OCI-LY1 (cell line): ENCODE measurements around the gene KLK4.

Experiments
- H2AFZ ChIP-seq: fragments of 200-600 bp; sonication (generic), shearing (Covaris generic); 2 replicates; pipeline ENCODE4 v1.6.0; 2014; ENCODE audit warnings: antibody characterized with exemption, mild to moderate bottlenecking, low read length
- H3F3A ChIP-seq: fragments of 200-600 bp; sonication (generic), shearing (Covaris generic); 2 replicates; pipeline ENCODE4 v1.6.0; 2014; ENCODE audit warnings: mild to moderate bottlenecking, antibody characterized with exemption, low read length, moderate library complexity; ENCODE audit not compliant: insufficient read depth
- H3K27ac ChIP-seq: fragments of 200-600 bp; sonication (generic); 2 replicates; pipeline ENCODE4 v1.5.1; 2014; ENCODE audit warnings: low read length, mixed run types, mild to moderate bottlenecking, low read depth; ENCODE audit not compliant: poor library complexity, severe bottlenecking
- H3K27me3 ChIP-seq: fragments of 200-600 bp; sonication (generic); 2 replicates; pipeline ENCODE4 v1.6.0; 2014; ENCODE audit warnings: antibody characterized with exemption, mild to moderate bottlenecking, low read length, moderate library complexity; ENCODE audit not compliant: insufficient read depth
- H3K36me3 ChIP-seq: fragments of 200-600 bp; sonication (generic); 2 replicates; pipeline ENCODE4 v1.6.1; 2014; ENCODE audit warnings: mild to moderate bottlenecking, antibody characterized with exemption, low read length, moderate library complexity, mixed read lengths; ENCODE audit not compliant: insufficient read depth
- H3K4me1 ChIP-seq: fragments of 200-600 bp; sonication (generic); 2 replicates; pipeline ENCODE4 v1.5.1; 2014; ENCODE audit warnings: mild to moderate bottlenecking, low read length, moderate library complexity; ENCODE audit not compliant: insufficient read depth, severe bottlenecking
- H3K4me2 ChIP-seq: fragments of 200-600 bp; sonication (generic), shearing (Covaris generic); 2 replicates; pipeline ENCODE4 v1.6.1; 2014; ENCODE audit warnings: low read length
- H3K4me3 ChIP-seq: fragments of 200-600 bp; sonication (generic); 2 replicates; pipeline ENCODE4 v1.5.1; 2014; ENCODE audit warnings: low read length, low read depth, mild to moderate bottlenecking, mixed read lengths; ENCODE audit not compliant: poor library complexity, severe bottlenecking
- H3K79me2 ChIP-seq: fragments of 200-600 bp; shearing (Covaris generic); 2 replicates; pipeline ENCODE4 v1.6.1; 2016; ENCODE audit warnings: mixed run types, low read length, mixed read lengths; ENCODE audit not compliant: insufficient read depth
- H3K9ac ChIP-seq: fragments of 200-600 bp; sonication (generic), shearing (Covaris generic); 2 replicates; pipeline ENCODE4 v1.6.1; 2014; ENCODE audit warnings: mild to moderate bottlenecking, low read length, mixed read lengths
- H3K9me2 ChIP-seq: fragments of 200-600 bp; sonication (generic), shearing (Covaris generic); 2 replicates; pipeline ENCODE4 v1.6.1; 2014; ENCODE audit warnings: low read depth, mild to moderate bottlenecking, low read length, mixed read lengths
- H3K9me3 ChIP-seq: fragments of 200-600 bp; shearing (Covaris generic); 2 replicates; pipeline ENCODE4 v1.6.1; 2014; ENCODE audit warnings: low read length, mixed read lengths
- H4K20me1 ChIP-seq: fragments of 200-600 bp; sonication (generic), shearing (Covaris generic); 2 replicates; pipeline ENCODE4 v1.6.0; 2016; ENCODE audit warnings: mild to moderate bottlenecking, low read length; ENCODE audit not compliant: insufficient read depth
- CTCF ChIP-seq: fragments of 200-600 bp; sonication (generic), shearing (Covaris generic); IDR thresholded peaks from 2 replicates; pipeline ENCODE4 v1.5.1; 2017; ENCODE audit warnings: mild to moderate bottlenecking, antibody characterized with exemption, low read length, moderate library complexity, mixed read lengths
- EZH2 ChIP-seq: fragments of 200-600 bp; sonication (generic), shearing (Covaris generic); IDR thresholded peaks from 2 replicates; pipeline ENCODE4 v1.8.0; 2017; ENCODE audit warnings: borderline replicate concordance, mixed run types, mild to moderate bottlenecking, antibody characterized with exemption, low read length, moderate library complexity, mixed read lengths

Gene KLK4

GRCh38 chr19:50861010-50861409 is 50.2 kb downstream of the KLK4 start:
- Histone ChIP-seq H3K9me3 (no peaks in the 10 kb centered on the region), H3K9me2 (no peaks in the 10 kb centered on the region), H3K4me1 (no peaks in the 10 kb centered on the region), H3K79me2 (no peaks in the 10 kb centered on the region), H3K27me3 (no peaks in the 10 kb centered on the region; the same call in 1 of the 2 replicates), H3K4me3 (no peak overlapping the region), H3K27ac (no peak overlapping the region), H3F3A (no peaks in the 10 kb centered on the region), H3K4me2 (no peak overlapping the region), H4K20me1 (no peaks in the 10 kb centered on the region), H2AFZ (no peak overlapping the region), H3K9ac (no peak overlapping the region), H3K36me3 (no peaks in the 10 kb centered on the region)
- TF ChIP-seq CTCF (no peak), EZH2 (no peak)

DNA sequence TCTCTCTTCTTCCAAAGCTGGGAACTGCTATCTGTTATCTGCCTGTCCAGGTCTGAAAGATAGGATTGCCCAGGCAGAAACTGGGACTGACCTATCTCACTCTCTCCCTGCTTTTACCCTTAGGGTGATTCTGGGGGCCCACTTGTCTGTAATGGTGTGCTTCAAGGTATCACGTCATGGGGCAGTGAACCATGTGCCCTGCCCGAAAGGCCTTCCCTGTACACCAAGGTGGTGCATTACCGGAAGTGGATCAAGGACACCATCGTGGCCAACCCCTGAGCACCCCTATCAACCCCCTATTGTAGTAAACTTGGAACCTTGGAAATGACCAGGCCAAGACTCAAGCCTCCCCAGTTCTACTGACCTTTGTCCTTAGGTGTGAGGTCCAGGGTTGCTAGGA is 51.3 kb downstream of the KLK4 start:
- H3K79me2 ChIP-seq = no peaks in the 10 kb centered on the region
- TF ChIP-seq CTCF (no peak), EZH2 (no peak)
- H3K9me2 ChIP-seq = no peaks in the 10 kb centered on the region
- no peak overlapping the region for H3K27ac ChIP-seq
- no peaks in the 10 kb centered on the region for H3F3A ChIP-seq
- H2AFZ ChIP-seq = no peak overlapping the region
- no peaks in the 10 kb centered on the region for H3K36me3 ChIP-seq
- H3K4me2 ChIP-seq = no peak overlapping the region
- H3K27me3 ChIP-seq = no peaks in the 10 kb centered on the region; the same call in 1 of the 2 replicates
- H4K20me1 ChIP-seq = no peaks in the 10 kb centered on the region
- no peaks in the 10 kb centered on the region for H3K4me1 ChIP-seq
- H3K4me3 ChIP-seq = no peak overlapping the region
- H3K9ac ChIP-seq = no peak overlapping the region
- no peaks in the 10 kb centered on the region for H3K9me3 ChIP-seq

- Histone ChIP-seq H3K36me3 (no peaks in the 10 kb centered on the region), H3K27me3 (no peaks in the 10 kb centered on the region; the same call in 1 of the 2 replicates)
These were observed 52.3 kb downstream of the KLK4 start for GRCh38 chr19:50858886-50859285.

More at GRCh38 chr19:50858886-50859285, 52.3 kb downstream of the KLK4 start:
- H3K4me2 ChIP-seq = no peak overlapping the region
- TF ChIP-seq CTCF (no peak), EZH2 (no peak)
- no peaks in the 10 kb centered on the region for H3K9me2 ChIP-seq
- no peak overlapping the region for H3K9ac ChIP-seq
- H4K20me1 ChIP-seq = no peaks in the 10 kb centered on the region
- no peaks in the 10 kb centered on the region for H3K79me2 ChIP-seq
- no peak overlapping the region for H2AFZ ChIP-seq
- no peaks in the 10 kb centered on the region for H3F3A ChIP-seq
- H3K27ac ChIP-seq = no peak overlapping the region
- no peak overlapping the region for H3K4me3 ChIP-seq
- H3K4me1 ChIP-seq = no peaks in the 10 kb centered on the region
- H3K9me3 ChIP-seq = no peaks in the 10 kb centered on the region
